ENCODE data around the gene MRPL42. TPM values are rescaled to one million over a fixed set of nuclear protein-coding genes. Genes with fewer than 3 reads are reported as not detected.

MRPL42 gene
- total RNA-seq, 4 donors from 2014 or later: 21.6 to 44.2 (median 34.8) TPM

GRCh38 chr12:93514853-93515252 is 47.5 kb downstream of the MRPL42 start:
- no peak overlapping the region for H3K27ac ChIP-seq (replicated peaks in 1 of 4)
- DNase-seq (ENCODE audit: extremely low spot score): no peak
- H3K36me3 ChIP-seq: peaks cover 0 to 2% (median 0%) of the 10 kb centered on the region in 4 donors
- 57% methylated on average over 5 of the region's 5 CpGs for WGBS
- no peak for TF ChIP-seq EP300 (IDR thresholded peaks at IDR 0.05)
- no peak for TF ChIP-seq POLR2A (IDR thresholded peaks at IDR 0.05; ENCODE audit: low read depth)
- TF ChIP-seq, protein P1, sequence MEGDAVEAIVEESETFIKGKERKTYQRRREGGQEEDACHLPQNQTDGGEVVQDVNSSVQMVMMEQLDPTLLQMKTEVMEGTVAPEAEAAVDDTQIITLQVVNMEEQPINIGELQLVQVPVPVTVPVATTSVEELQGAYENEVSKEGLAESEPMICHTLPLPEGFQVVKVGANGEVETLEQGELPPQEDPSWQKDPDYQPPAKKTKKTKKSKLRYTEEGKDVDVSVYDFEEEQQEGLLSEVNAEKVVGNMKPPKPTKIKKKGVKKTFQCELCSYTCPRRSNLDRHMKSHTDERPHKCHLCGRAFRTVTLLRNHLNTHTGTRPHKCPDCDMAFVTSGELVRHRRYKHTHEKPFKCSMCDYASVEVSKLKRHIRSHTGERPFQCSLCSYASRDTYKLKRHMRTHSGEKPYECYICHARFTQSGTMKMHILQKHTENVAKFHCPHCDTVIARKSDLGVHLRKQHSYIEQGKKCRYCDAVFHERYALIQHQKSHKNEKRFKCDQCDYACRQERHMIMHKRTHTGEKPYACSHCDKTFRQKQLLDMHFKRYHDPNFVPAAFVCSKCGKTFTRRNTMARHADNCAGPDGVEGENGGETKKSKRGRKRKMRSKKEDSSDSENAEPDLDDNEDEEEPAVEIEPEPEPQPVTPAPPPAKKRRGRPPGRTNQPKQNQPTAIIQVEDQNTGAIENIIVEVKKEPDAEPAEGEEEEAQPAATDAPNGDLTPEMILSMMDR (IDR thresholded peaks at IDR 0.05): no peak
- H3K4me1 ChIP-seq: peaks cover 0 to 5% (median 0%) of the 10 kb centered on the region in 4 donors
- intact Hi-C loops (cut with DNase I): no loop called here
- no peak overlapping the region for H3K4me3 ChIP-seq
- no peaks in the 10 kb centered on the region for H3K27me3 ChIP-seq
- H3K9me3 ChIP-seq: no peaks in the 10 kb centered on the region

- Histone ChIP-seq H3K36me3 (no peaks in the 10 kb centered on the region), H3K4me3 (no peak overlapping the region), H3K27ac (replicated peaks in 1 of 4) (no peak overlapping the region), H3K4me1 (peaks cover 0 to 5% (median 0%) of the 10 kb centered on the region in 4 donors), H3K9me3 (no peaks in the 10 kb centered on the region), H3K27me3 (no peaks in the 10 kb centered on the region)
- peak; percentile 78 for DNase-seq (ENCODE audit: extremely low spot score)
- TF ChIP-seq, protein P1 (IDR thresholded peaks at IDR 0.05): no peak
- TF ChIP-seq EP300 (IDR thresholded peaks at IDR 0.05) (no peak), POLR2AphosphoS5 (IDR thresholded peaks at IDR 0.05) (no peak), POLR2A (IDR thresholded peaks at IDR 0.05; ENCODE audit: low read depth) (no peak)
- intact Hi-C loops (cut with DNase I): no loop called here
- 86% methylated on average over 5 of the region's 5 CpGs for WGBS
Observed at GRCh38 chr12:93518725-93519124, 51.4 kb downstream of the MRPL42 start.

DNA sequence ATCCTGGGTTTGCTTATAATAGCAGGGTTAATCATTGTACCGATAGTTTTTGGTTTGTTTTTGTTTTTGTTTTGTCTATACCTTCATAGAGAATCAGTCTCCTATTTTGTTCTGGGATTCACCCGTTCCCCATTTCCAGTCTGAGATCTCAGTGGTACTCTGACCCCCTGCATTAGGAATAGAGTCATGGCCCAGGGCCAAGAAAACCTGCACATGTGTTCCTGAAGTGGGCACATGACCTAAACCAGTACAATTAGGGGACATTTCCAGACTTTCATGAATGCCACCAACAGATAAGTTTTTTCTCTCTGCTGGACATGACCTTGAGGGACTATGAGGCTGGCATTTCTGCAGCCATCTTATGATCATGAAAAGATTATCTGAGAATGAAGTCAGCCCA is 52.5 kb downstream of the MRPL42 start:
- no peaks in the 10 kb centered on the region for H3K36me3 ChIP-seq
- peaks cover 0 to 2% (median 0%) of the 10 kb centered on the region in 4 donors for H3K4me1 ChIP-seq
- TF ChIP-seq POLR2A (IDR thresholded peaks at IDR 0.05; ENCODE audit: low read depth): no peak
- no peak for TF ChIP-seq EP300 (IDR thresholded peaks at IDR 0.05)
- TF ChIP-seq, protein P1 (IDR thresholded peaks at IDR 0.05): no peak
- TF ChIP-seq POLR2AphosphoS5 (IDR thresholded peaks at IDR 0.05): no peak
- H3K27ac ChIP-seq (replicated peaks in 1 of 4): no peak overlapping the region
- WGBS: 88% methylated on average over 2 of the region's 2 CpGs
- peak; percentile 45 for DNase-seq (ENCODE audit: extremely low spot score)
- intact Hi-C loops (cut with DNase I): no loop called here
- H3K9me3 ChIP-seq: no peaks in the 10 kb centered on the region
- H3K27me3 ChIP-seq: peaks cover 0 to 3% (median 0%) of the 10 kb centered on the region in 4 donors
- no peak overlapping the region for H3K4me3 ChIP-seq

GRCh38 chr12:93520454-93520853 is 53.1 kb downstream of the MRPL42 start:
- Histone ChIP-seq H3K27ac (replicated peaks in 1 of 4) (no peak overlapping the region), H3K36me3 (no peaks in the 10 kb centered on the region), H3K4me3 (no peak overlapping the region), H3K27me3 (peaks cover 0 to 3% (median 0%) of the 10 kb centered on the region in 4 donors), H3K9me3 (no peaks in the 10 kb centered on the region), H3K4me1 (no peaks in the 10 kb centered on the region)
- intact Hi-C loops (cut with DNase I): no loop called here
- WGBS: 74% methylated on average over 2 of the region's 2 CpGs
- TF ChIP-seq EP300 (IDR thresholded peaks at IDR 0.05): no peak
- TF ChIP-seq, protein P1 (IDR thresholded peaks at IDR 0.05): no peak
- no peak for TF ChIP-seq POLR2AphosphoS5 (IDR thresholded peaks at IDR 0.05)
- no peak for TF ChIP-seq POLR2A (IDR thresholded peaks at IDR 0.05; ENCODE audit: low read depth)
- DNase-seq (ENCODE audit: extremely low spot score): no peak

All from esophagus muscularis mucosa (tissue), 4 donors.